NT2/D1 (cell line): ENCODE results near the gene CFTR.

Experiments
- SUZ12 ChIP-seq: IDR thresholded peaks from 2 replicates; pipeline ENCODE4 v1.6.1; 2011; ENCODE audit not compliant: insufficient read length, insufficient read depth; ENCODE audit errors: extremely low read depth
- YY1 ChIP-seq: IDR thresholded peaks from 2 replicates; pipeline ENCODE4 v1.6.1; 2011; ENCODE audit not compliant: insufficient read length, insufficient read depth

DNA sequence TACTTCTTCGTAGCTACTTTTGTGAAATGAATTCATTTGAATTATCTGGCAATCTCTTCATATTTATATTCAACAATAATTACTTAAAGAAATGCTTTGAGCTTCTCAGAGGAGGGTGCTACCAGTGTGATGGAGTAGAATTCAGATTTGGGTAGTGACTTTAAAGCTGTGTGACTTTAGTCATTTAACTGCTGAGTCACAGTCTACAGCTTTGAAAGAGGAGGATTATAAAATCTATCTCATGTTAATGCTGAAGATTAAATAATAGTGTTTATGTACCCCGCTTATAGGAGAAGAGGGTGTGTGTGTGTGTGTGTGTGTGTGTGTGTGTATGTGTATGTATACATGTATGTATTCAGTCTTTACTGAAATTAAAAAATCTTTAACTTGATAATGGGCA, 68.2 kb downstream of the CFTR start:
- TF ChIP-seq YY1, result no peak
- TF ChIP-seq SUZ12, result no peak
